ENCODE measurements around the gene CRTC1. TPM values are rescaled to one million over a fixed set of nuclear protein-coding genes. Genes with fewer than 3 reads are reported as not detected.

The CRTC1 gene
- total RNA-seq, 2 experiments from 2014 or later = 10.2 to 10.3 TPM

GRCh38 chr19:18656337-18657086 is 27.0 kb upstream of the CRTC1 start:
- ChIA-PET POLR2A (no interaction called here), CTCF (interaction anchor here (0.6 kb wide), 1 partner anchor 175 kb away, joined by 3 read pairs; no protein-coding TSS in a partner anchor)
- Mint-ChIP-seq H3K27ac (no peak overlapping the region), H3K36me3 (ENCODE audit: low read depth) (no peaks in the 10 kb centered on the region), H3K27me3 (no peaks in the 10 kb centered on the region), H3K4me1 (peaks cover 2% of the 10 kb centered on the region), H3K9me3 (no peaks in the 10 kb centered on the region), H3K4me3 (no peak overlapping the region)
- DNase-seq = no peak

- ChIA-PET POLR2A (no interaction called here), CTCF (no interaction called here)
- no peaks in the 10 kb centered on the region for H3K9me3 Mint-ChIP-seq
- no peak overlapping the region for H3K27ac Mint-ChIP-seq
- H3K27me3 Mint-ChIP-seq = no peaks in the 10 kb centered on the region
- no peak for DNase-seq
- H3K4me1 Mint-ChIP-seq = peaks cover 2% of the 10 kb centered on the region
- H3K4me3 Mint-ChIP-seq = no peak overlapping the region
- H3K36me3 Mint-ChIP-seq (ENCODE audit: low read depth) = no peaks in the 10 kb centered on the region
Observed at GRCh38 chr19:18657590-18658365, 25.7 kb upstream of the CRTC1 start.

- no peaks in the 10 kb centered on the region for H3K36me3 Mint-ChIP-seq (ENCODE audit: low read depth)
- no peaks in the 10 kb centered on the region for H3K9me3 Mint-ChIP-seq
- CTCF ChIA-PET = no interaction called here
- H3K4me3 Mint-ChIP-seq = no peak overlapping the region
- DNase-seq = no peak
- peaks cover 5% of the 10 kb centered on the region for H3K4me1 Mint-ChIP-seq
- H3K27me3 Mint-ChIP-seq = no peaks in the 10 kb centered on the region
- POLR2A ChIA-PET = no interaction called here
- no peak overlapping the region for H3K27ac Mint-ChIP-seq
Observed at GRCh38 chr19:18658366-18658855, 25.1 kb upstream of the CRTC1 start.

GRCh38 chr19:18659281-18660050 is 24.0 kb upstream of the CRTC1 start:
- CTCF ChIA-PET = no interaction called here
- peak overlapping the region; percentile 47 for H3K27ac Mint-ChIP-seq

GRCh38 chr19:18660051-18660910 is 23.2 kb upstream of the CRTC1 start:
- DNase-seq = no peak
- POLR2A ChIA-PET = no interaction called here
- H3K9me3 Mint-ChIP-seq = no peaks in the 10 kb centered on the region
- no peaks in the 10 kb centered on the region for H3K36me3 Mint-ChIP-seq (ENCODE audit: low read depth)
- H3K4me1 Mint-ChIP-seq = peaks cover 14% of the 10 kb centered on the region
- CTCF ChIA-PET = no interaction called here
- H3K27me3 Mint-ChIP-seq = no peaks in the 10 kb centered on the region
- H3K27ac Mint-ChIP-seq = no peak overlapping the region
- H3K4me3 Mint-ChIP-seq = no peak overlapping the region

More at GRCh38 chr19:18659281-18660050, 24.0 kb upstream of the CRTC1 start:
- no peak for DNase-seq
- Mint-ChIP-seq H3K9me3 (no peaks in the 10 kb centered on the region), H3K36me3 (ENCODE audit: low read depth) (no peaks in the 10 kb centered on the region), H3K4me3 (no peak overlapping the region), H3K27me3 (no peaks in the 10 kb centered on the region), H3K4me1 (peaks cover 14% of the 10 kb centered on the region)
- POLR2A ChIA-PET = no interaction called here

GRCh38 chr19:18660939-18661670 is 22.4 kb upstream of the CRTC1 start:
- Mint-ChIP-seq H3K27me3 (no peaks in the 10 kb centered on the region), H3K4me1 (peaks cover 14% of the 10 kb centered on the region), H3K36me3 (ENCODE audit: low read depth) (no peaks in the 10 kb centered on the region), H3K9me3 (no peaks in the 10 kb centered on the region), H3K27ac (no peak overlapping the region), H3K4me3 (no peak overlapping the region)
- ChIA-PET POLR2A (no interaction called here), CTCF (no interaction called here)
- DNase-seq = no peak

GRCh38 chr19:18662972-18663732 is 20.3 kb upstream of the CRTC1 start:
- Mint-ChIP-seq H3K9me3 (no peaks in the 10 kb centered on the region), H3K4me3 (no peak overlapping the region), H3K27me3 (no peaks in the 10 kb centered on the region), H3K4me1 (peaks cover 14% of the 10 kb centered on the region), H3K36me3 (ENCODE audit: low read depth) (no peaks in the 10 kb centered on the region), H3K27ac (no peak overlapping the region)
- POLR2A ChIA-PET = no interaction called here
- no peak for DNase-seq
- CTCF ChIA-PET = interaction anchor here (0.5 kb wide), 1 partner anchor 1394 kb away, joined by 3 read pairs; no protein-coding TSS in a partner anchor

GRCh38 chr19:18663940-18664530 is 19.4 kb upstream of the CRTC1 start:
- DNase-seq = peak; percentile 46

GRCh38 chr19:18665771-18666202 is 17.7 kb upstream of the CRTC1 start:
- Mint-ChIP-seq H3K4me3 (no peak overlapping the region), H3K27me3 (no peaks in the 10 kb centered on the region), H3K4me1 (peaks cover 14% of the 10 kb centered on the region), H3K36me3 (ENCODE audit: low read depth) (peaks cover 8% of the 10 kb centered on the region), H3K27ac (no peak overlapping the region), H3K9me3 (no peaks in the 10 kb centered on the region)
- ChIA-PET CTCF (no interaction called here), POLR2A (no interaction called here)
- no peak for DNase-seq

More at GRCh38 chr19:18663940-18664530, 19.4 kb upstream of the CRTC1 start:
- ChIA-PET CTCF (no interaction called here), POLR2A (no interaction called here)
- Mint-ChIP-seq H3K4me3 (peak overlapping the region; percentile 54), H3K27me3 (no peaks in the 10 kb centered on the region), H3K36me3 (ENCODE audit: low read depth) (no peaks in the 10 kb centered on the region), H3K9me3 (no peaks in the 10 kb centered on the region), H3K27ac (peak overlapping the region; percentile 75), H3K4me1 (peaks cover 14% of the 10 kb centered on the region)

- Mint-ChIP-seq H3K9me3 (no peaks in the 10 kb centered on the region), H3K27ac (no peak overlapping the region), H3K4me3 (no peak overlapping the region), H3K36me3 (ENCODE audit: low read depth) (peaks cover 8% of the 10 kb centered on the region), H3K4me1 (peaks cover 13% of the 10 kb centered on the region), H3K27me3 (no peaks in the 10 kb centered on the region)
- ChIA-PET POLR2A (no interaction called here), CTCF (interaction anchor here (0.8 kb wide), 1 partner anchor 215 kb away, joined by 3 read pairs; no protein-coding TSS in a partner anchor)
- DNase-seq = no peak
Observed at GRCh38 chr19:18666317-18666716, 17.2 kb upstream of the CRTC1 start.

- Mint-ChIP-seq H3K27ac (no peak overlapping the region), H3K9me3 (no peaks in the 10 kb centered on the region), H3K4me1 (peaks cover 11% of the 10 kb centered on the region), H3K36me3 (ENCODE audit: low read depth) (peaks cover 8% of the 10 kb centered on the region), H3K4me3 (no peak overlapping the region), H3K27me3 (no peaks in the 10 kb centered on the region)
- ChIA-PET CTCF (interaction anchor here (0.8 kb wide), 1 partner anchor 215 kb away, joined by 3 read pairs; no protein-coding TSS in a partner anchor), POLR2A (no interaction called here)
- no peak for DNase-seq
Observed at GRCh38 chr19:18666784-18667183, 16.7 kb upstream of the CRTC1 start.

Data from activated CD4-positive, alpha-beta T cell treated with anti-CD3 and anti-CD28 coated beads, Interleukin-2, amount 10 ng/mL, durations not matched to agents 7 days and 5 days (primary cell).